HCT116 (cell line): ENCODE data around the gene GNB1L. TPM values are rescaled to one million over a fixed set of nuclear protein-coding genes. Genes with fewer than 3 reads are reported as not detected.

ENCODE experiments used
- ATAC-seq: fragments of 200-7000 bp; cut with Tn5 transposase; 2 replicates; pipeline ENCODE4 v1.9.1; 2020; ENCODE audit warnings: mild to moderate bottlenecking, moderate library complexity
- BruUV-seq: library from RNA; stranded (reverse); fragments of 400-500 nt; replicated peaks from 2 replicates; lab custom pipeline; 2021; lab: Mats Ljungman, UMichigan
- CTCF ChIA-PET: fragments of 300-600 bp; sonication (Branson Sonifier 250); formaldehyde crosslinking; loops from one replicate; lab custom pipeline; 2021; ENCODE audit warnings: antibody characterized with exemption; lab: Charles Lee
- POLR2A ChIA-PET: fragments of 300-600, 350-600 bp; sonication (Branson Sonifier 250); formaldehyde crosslinking; loops from one replicate; lab custom pipeline; 2021; ENCODE audit warnings: antibody characterized with exemption; lab: Charles Lee
- RAD21 ChIA-PET, 2 experiments: fragments of 300-600 bp; sonication (Branson Sonifier 250); formaldehyde crosslinking; loops; one replicate each; lab custom pipeline; 2023; ENCODE audit warnings: low total read pairs in 2 of 2; ENCODE audit not compliant: uncharacterized antibody in 2 of 2, unreplicated experiment in 2 of 2, low non-redundant PET in 1 of 2; lab: Charles Lee
- DNase-seq: peaks from one replicate; pipeline ENCODE4 v3.0.0-alpha.2; 2010; ENCODE audit warnings: low read depth, low spot score
- H2AFZ ChIP-seq: fragments of 200-600 bp; shearing (Covaris generic), sonication (generic); 2 replicates; pipeline ENCODE4 v1.6.1; 2017; ENCODE audit warnings: low read depth, mixed run types, mixed read lengths, antibody characterized with exemption, low read length; ENCODE audit not compliant: poor library complexity, severe bottlenecking
- H3K27ac ChIP-seq: 2 replicates; pipeline ENCODE4 v1.5.1; 2012; ENCODE audit warnings: low read depth, low read length
- H3K27me3 ChIP-seq: fragments of 200-600 bp; sonication (generic); 2 replicates; pipeline ENCODE4 v1.6.1; 2016; ENCODE audit warnings: mixed run types, low read length, mixed read lengths; ENCODE audit not compliant: insufficient read depth
- H3K36me3 ChIP-seq, 2 experiments: fragments of 200-500 bp in 1 of 2; fragments of 200-600 bp in 1 of 2; sonication (Bioruptor generic) in 1 of 2; sonication (generic) in 1 of 2; 2 replicates each; pipeline versions ENCODE4 v1.5.1 to v1.6.1; 2014 to 2016; ENCODE audit warnings: low read length in 2 of 2, inconsistent platforms in 1 of 2, mixed read lengths in 1 of 2, mixed run types in 1 of 2; ENCODE audit not compliant: insufficient read depth in 2 of 2, control insufficient read depth in 1 of 2
- H3K4me1 ChIP-seq, 2 experiments: fragments of 200-600 bp in 1 of 2; sonication (generic) in 1 of 2; 2 replicates each; pipeline versions ENCODE4 v1.5.1 to v1.6.1; 2012 to 2017; ENCODE audit warnings: low read length in 2 of 2, inconsistent platforms in 1 of 2, mild to moderate bottlenecking in 1 of 2, mixed read lengths in 1 of 2, mixed run types in 1 of 2, moderate library complexity in 1 of 2; ENCODE audit not compliant: insufficient read depth in 2 of 2, control insufficient read depth in 1 of 2
- H3K4me2 ChIP-seq: fragments of 200-600 bp; sonication (generic); 2 replicates; pipeline ENCODE4 v1.6.1; 2017; ENCODE audit warnings: mixed run types, low read length, mixed read lengths
- H3K4me3 ChIP-seq, 2 experiments: fragments of 200-600 bp in 1 of 2; sonication (generic) in 1 of 2; replicated peaks in 1 of 2; 2 replicates each; pipeline ENCODE4 v1.5.1; 2011 to 2016; ENCODE audit warnings: low read length in 2 of 2, control low read depth in 1 of 2, low read depth in 1 of 2, mild to moderate bottlenecking in 1 of 2, mixed read lengths in 1 of 2, mixed run types in 1 of 2
- H3K79me2 ChIP-seq: fragments of 200-600 bp; sonication (generic); 2 replicates; pipeline ENCODE4 v1.6.1; 2017; ENCODE audit warnings: mild to moderate bottlenecking, mixed run types, low read length, moderate library complexity, mixed read lengths; ENCODE audit not compliant: insufficient read depth
- H3K9ac ChIP-seq: fragments of 200-600 bp; sonication (generic); 2 replicates; pipeline ENCODE4 v1.6.1; 2016; ENCODE audit warnings: low read length, mixed read lengths
- H3K9me2 ChIP-seq: fragments of 200-600 bp; sonication (generic), shearing (Covaris generic); 2 replicates; pipeline ENCODE4 v1.6.1; 2017; ENCODE audit warnings: mixed run types, mild to moderate bottlenecking, moderate library complexity; ENCODE audit not compliant: insufficient read depth
- H3K9me3 ChIP-seq, 2 experiments: fragments of 200-500 bp in 1 of 2; fragments of 200-600 bp in 1 of 2; sonication (Bioruptor generic) in 1 of 2; sonication (generic) in 1 of 2; 2 replicates each; pipeline ENCODE4 v1.6.1; 2014 to 2017; ENCODE audit warnings: low read length in 2 of 2, mixed read lengths in 2 of 2, inconsistent platforms in 1 of 2, low read depth in 1 of 2, mild to moderate bottlenecking in 1 of 2, mixed run types in 1 of 2, moderate library complexity in 1 of 2; ENCODE audit not compliant: control insufficient read depth in 1 of 2, insufficient read depth in 1 of 2
- H4K20me1 ChIP-seq: fragments of 200-600 bp; sonication (generic), shearing (Covaris generic); 2 replicates; pipeline ENCODE4 v1.6.1; 2017; ENCODE audit warnings: mixed run types, mild to moderate bottlenecking, moderate library complexity; ENCODE audit not compliant: insufficient read depth
- CEBPB ChIP-seq: IDR thresholded peaks from 2 replicates; pipeline ENCODE4 v1.6.1; 2012; ENCODE audit warnings: low read depth
- ELF1 ChIP-seq: IDR thresholded peaks from 2 replicates; pipeline ENCODE4 v1.6.1; 2012; ENCODE audit warnings: low read depth, borderline replicate concordance
- EZH2 ChIP-seq: fragments of 200-600 bp; sonication (generic); IDR thresholded peaks from 2 replicates; pipeline ENCODE4 v1.6.1; 2017; ENCODE audit warnings: antibody characterized with exemption, mixed run types
- EZH2phosphoT487 ChIP-seq: fragments of 200-600 bp; IDR thresholded peaks from 2 replicates; pipeline ENCODE4 v1.6.1; 2018; ENCODE audit warnings: antibody characterized with exemption, borderline replicate concordance
- FOSL1 ChIP-seq: IDR thresholded peaks from 2 replicates; pipeline ENCODE4 v1.6.1; 2012; ENCODE audit warnings: low read depth
- POLR2A ChIP-seq: IDR thresholded peaks from 2 replicates; pipeline ENCODE4 v1.7.0; 2011; ENCODE audit warnings: borderline replicate concordance; ENCODE audit not compliant: insufficient read depth, insufficient read length; ENCODE audit errors: extremely low read depth
- YY1 ChIP-seq: IDR thresholded peaks from 2 replicates; pipeline ENCODE4 v1.6.1; 2011; ENCODE audit warnings: low read length, low read depth, moderate library complexity, mild to moderate bottlenecking; ENCODE audit not compliant: insufficient replicate concordance; ENCODE audit errors: extremely low read depth
- ZFX ChIP-seq: fragments of 450-650 bp; IDR thresholded peaks from 2 replicates; pipeline ENCODE4 v1.6.1; 2017
- ZNF274 ChIP-seq: fragments of 200-500 bp; sonication (Bioruptor generic); IDR thresholded peaks from 2 replicates; pipeline ENCODE4 v1.6.1; 2014; ENCODE audit warnings: mild to moderate bottlenecking, low read depth, low read length, inconsistent platforms
- intact Hi-C: fragments of 100-400 bp; cut with micrococcal nuclease; formaldehyde crosslinking; loops from 2 replicates; pipeline ENCODE4 v1.10.0; 2022
- total RNA-seq: library from RNA; stranded (reverse); gene quantifications from one replicate; pipeline ENCODE4 v1.2.1, GENCODE V29; 2021; ENCODE audit not compliant: unreplicated experiment
- TF ChIP-seq, protein P1 (sequence below): IDR thresholded peaks from 2 replicates; pipeline ENCODE4 v1.6.1; 2012
- TF ChIP-seq, protein P2 (sequence below): IDR thresholded peaks from 2 replicates; pipeline ENCODE4 v1.6.1; 2011; ENCODE audit warnings: mild to moderate bottlenecking, low read length, moderate library complexity; ENCODE audit not compliant: insufficient replicate concordance; ENCODE audit errors: extremely low read depth

GNB1L gene
- total RNA-seq, 1 experiment from 2014 or later: 12.1 TPM

DNA sequence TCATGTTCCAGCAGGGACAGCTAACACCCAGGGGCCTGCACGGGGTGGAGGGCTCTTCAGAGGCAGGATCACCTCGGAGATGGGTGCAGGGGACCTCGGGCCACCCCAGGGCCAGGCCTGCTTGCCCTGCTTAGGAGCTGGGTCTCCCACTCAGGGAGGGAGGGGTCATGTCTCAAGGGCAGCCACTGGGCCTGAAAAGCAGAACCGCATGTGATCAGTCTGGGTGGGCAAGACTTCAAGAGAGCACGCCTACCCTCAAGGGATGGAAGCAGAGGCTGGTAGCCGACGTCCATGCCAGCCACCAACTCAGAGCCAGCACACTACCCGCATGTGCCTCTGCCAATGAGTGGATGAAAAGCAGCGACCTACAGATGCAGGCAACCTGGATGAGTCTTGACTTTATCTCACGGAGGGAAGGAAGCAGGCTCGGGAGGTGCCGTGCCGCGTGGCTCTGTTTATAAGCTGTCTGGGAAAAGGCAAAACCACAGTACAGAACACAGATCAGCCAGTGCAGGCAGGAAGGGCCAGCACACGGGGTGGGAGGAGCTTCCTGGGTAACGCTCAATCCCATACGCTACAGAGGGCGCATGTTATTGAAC, 78.1 kb downstream of the GNB1L start:
- Histone ChIP-seq H3K9me2 (no peaks in the 10 kb centered on the region), H2AFZ (no peak overlapping the region), H4K20me1 (no peaks in the 10 kb centered on the region), H3K27me3 (no peaks in the 10 kb centered on the region), H3K9me3 (peaks cover 0 to under 1% of the 10 kb centered on the region in 2 experiments; a peak in 1 of 4 replicates), H3K27ac (no peak overlapping the region), H3K4me1 (peaks cover 8 to 13% of the 10 kb centered on the region in 2 experiments; a peak in 3 of 4 replicates), H3K36me3 (no peaks in the 10 kb centered on the region), H3K9ac (no peak overlapping the region), H3K79me2 (peaks cover 3% of the 10 kb centered on the region; the same call in 1 of the 2 replicates), H3K4me2 (no peak overlapping the region), H3K4me3 (no peak overlapping the region)
- ChIA-PET POLR2A (no interaction called here), RAD21 (interaction anchor here in 1 of 2 experiments (0.9 kb wide), 1 partner anchor 46 kb away, joined by 3 read pairs; no protein-coding TSS in a partner anchor), CTCF (no interaction called here)
- DNase-seq: no peak
- intact Hi-C loops: no loop called here
- BruUV-seq: no TSS peak
- no peak for TF ChIP-seq CEBPB
- no peak for TF ChIP-seq EZH2phosphoT487
- no peak for TF ChIP-seq EZH2
- TF ChIP-seq, protein P1, sequence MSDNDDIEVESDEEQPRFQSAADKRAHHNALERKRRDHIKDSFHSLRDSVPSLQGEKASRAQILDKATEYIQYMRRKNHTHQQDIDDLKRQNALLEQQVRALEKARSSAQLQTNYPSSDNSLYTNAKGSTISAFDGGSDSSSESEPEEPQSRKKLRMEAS: no peak
- TF ChIP-seq YY1: no peak
- no peak for TF ChIP-seq ZFX
- no peak for TF ChIP-seq POLR2A
- no peak for TF ChIP-seq FOSL1
- TF ChIP-seq ZNF274: no peak
- TF ChIP-seq, protein P2, sequence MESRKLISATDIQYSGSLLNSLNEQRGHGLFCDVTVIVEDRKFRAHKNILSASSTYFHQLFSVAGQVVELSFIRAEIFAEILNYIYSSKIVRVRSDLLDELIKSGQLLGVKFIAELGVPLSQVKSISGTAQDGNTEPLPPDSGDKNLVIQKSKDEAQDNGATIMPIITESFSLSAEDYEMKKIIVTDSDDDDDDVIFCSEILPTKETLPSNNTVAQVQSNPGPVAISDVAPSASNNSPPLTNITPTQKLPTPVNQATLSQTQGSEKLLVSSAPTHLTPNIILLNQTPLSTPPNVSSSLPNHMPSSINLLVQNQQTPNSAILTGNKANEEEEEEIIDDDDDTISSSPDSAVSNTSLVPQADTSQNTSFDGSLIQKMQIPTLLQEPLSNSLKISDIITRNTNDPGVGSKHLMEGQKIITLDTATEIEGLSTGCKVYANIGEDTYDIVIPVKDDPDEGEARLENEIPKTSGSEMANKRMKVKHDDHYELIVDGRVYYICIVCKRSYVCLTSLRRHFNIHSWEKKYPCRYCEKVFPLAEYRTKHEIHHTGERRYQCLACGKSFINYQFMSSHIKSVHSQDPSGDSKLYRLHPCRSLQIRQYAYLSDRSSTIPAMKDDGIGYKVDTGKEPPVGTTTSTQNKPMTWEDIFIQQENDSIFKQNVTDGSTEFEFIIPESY: no peak
- no peak for TF ChIP-seq ELF1
- ATAC-seq: no peak
